ENCODE measurements around the gene SLC43A1. TPM values are rescaled to one million over a fixed set of nuclear protein-coding genes. Genes with fewer than 3 reads are reported as not detected.

Gene SLC43A1
- total RNA-seq, 1 donor from 2014 or later: 16.2 TPM

DNA sequence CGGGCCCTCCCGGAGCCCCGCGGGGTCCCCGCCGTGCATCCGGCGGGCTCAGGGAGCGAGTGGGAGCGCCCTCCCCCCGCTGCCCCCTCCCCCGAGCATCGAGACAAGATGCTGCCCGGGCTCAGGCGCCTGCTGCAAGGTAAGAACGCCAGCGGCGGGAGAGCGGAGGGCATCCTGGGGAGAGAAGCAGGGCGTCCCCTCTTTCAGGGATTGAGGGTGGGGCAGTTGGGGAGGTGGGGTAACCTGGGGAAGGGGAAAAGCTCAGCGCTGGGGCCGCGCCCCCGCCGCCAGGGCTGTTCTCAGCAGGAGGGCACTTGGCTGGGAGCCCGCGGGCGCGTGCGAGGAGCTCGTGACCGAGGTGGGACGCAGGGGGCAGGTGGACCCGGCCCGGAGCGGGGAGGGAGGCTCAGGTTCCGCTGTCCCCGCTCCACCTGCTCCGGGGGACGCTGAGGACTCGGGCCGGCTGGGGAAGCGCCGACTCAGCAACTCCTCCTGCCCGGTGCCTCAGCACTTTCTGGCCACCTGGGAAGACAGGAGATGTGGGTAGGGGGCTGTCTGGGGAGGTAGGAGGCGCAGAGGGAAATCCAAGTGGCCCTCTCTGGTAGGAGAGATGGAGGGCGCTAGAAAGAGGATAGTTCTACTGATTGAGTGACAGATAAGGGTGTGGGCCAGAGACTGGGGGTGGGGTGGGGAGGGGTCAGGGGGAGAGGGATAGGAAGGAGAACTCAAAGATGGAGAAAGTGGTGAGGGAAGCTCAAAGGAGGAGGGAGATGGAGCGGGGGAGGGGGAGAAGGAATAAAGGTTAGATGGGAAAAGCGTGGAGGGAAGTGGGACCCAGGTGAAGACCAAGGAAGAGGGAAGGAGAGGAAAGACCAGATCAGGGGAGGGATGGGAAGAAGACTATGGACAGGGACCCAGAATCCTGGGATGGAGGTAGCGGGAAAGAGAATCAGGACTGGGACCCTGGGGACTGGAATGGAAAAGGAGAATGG is 54.4 kb downstream of the SLC43A1 start:
- Mint-ChIP-seq H3K27ac (ENCODE audit: unreplicated experiment) (no peak overlapping the region), H3K27me3 (ENCODE audit: unreplicated experiment) (peaks cover 57% of the 10 kb centered on the region), H3K36me3 (ENCODE audit: unreplicated experiment) (no peaks in the 10 kb centered on the region), H3K9me3 (ENCODE audit: unreplicated experiment) (no peaks in the 10 kb centered on the region), H3K4me3 (ENCODE audit: unreplicated experiment) (peak overlapping the region; percentile 48), H3K4me1 (ENCODE audit: unreplicated experiment) (peaks cover 25% of the 10 kb centered on the region)
- DNase-seq (ENCODE audit: extremely low spot score, unreplicated experiment): no peak
- TF ChIP-seq, protein P1, sequence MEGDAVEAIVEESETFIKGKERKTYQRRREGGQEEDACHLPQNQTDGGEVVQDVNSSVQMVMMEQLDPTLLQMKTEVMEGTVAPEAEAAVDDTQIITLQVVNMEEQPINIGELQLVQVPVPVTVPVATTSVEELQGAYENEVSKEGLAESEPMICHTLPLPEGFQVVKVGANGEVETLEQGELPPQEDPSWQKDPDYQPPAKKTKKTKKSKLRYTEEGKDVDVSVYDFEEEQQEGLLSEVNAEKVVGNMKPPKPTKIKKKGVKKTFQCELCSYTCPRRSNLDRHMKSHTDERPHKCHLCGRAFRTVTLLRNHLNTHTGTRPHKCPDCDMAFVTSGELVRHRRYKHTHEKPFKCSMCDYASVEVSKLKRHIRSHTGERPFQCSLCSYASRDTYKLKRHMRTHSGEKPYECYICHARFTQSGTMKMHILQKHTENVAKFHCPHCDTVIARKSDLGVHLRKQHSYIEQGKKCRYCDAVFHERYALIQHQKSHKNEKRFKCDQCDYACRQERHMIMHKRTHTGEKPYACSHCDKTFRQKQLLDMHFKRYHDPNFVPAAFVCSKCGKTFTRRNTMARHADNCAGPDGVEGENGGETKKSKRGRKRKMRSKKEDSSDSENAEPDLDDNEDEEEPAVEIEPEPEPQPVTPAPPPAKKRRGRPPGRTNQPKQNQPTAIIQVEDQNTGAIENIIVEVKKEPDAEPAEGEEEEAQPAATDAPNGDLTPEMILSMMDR (IDR thresholded peaks at IDR 0.05): no peak

DNA sequence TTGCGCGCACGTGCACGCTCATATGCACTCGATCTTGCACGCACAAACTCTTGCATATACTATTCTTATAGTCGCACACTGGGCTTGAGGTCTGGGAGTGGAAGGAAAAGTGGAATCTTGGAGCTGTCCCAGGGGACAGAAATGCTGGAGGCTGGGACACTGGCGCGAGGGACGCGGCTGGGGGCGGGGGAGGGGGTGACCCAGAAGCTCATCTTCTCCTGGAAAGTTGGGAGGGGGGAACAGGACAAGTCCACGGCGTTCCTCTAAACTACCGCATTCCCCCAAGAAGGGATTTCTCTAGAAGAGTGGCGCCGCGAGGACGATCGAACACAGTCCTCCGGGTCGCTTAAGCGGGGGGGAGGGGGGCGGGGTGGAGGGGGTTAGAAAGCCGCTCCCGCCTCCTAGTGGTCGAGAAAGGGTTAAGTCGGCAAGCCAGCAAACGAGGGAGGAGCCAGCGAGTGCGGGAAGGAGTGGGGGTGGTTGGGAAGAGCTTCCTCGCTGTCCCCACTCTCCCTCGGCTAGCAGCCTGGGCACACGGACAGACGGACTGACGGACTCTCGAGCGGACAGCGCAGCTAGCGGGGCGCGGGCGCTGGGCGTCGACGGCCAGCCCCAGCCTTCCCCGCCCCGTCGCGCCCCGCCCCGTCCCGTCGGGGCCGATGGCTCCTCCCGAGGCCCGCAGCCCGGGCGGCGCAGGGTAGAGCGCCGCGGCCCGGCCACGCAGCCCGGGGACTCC is 55.3 kb downstream of the SLC43A1 start, which contains the start of gene RTN4RL2:
RTN4RL2 (plus strand) TSS at position 507 of the 736 bp plus-strand sequence. CDS start 338 bp downstream, outside the sequence.
- no peaks in the 10 kb centered on the region for H3K36me3 Mint-ChIP-seq (ENCODE audit: unreplicated experiment)
- no peak for DNase-seq (ENCODE audit: extremely low spot score, unreplicated experiment)
- no peaks in the 10 kb centered on the region for H3K9me3 Mint-ChIP-seq (ENCODE audit: unreplicated experiment)
- H3K4me3 Mint-ChIP-seq (ENCODE audit: unreplicated experiment): peak within 1 kb of the TSS; percentile 67
- TF ChIP-seq, protein P1 (IDR thresholded peaks at IDR 0.05): no peak
- peaks cover 25% of the 10 kb centered on the region for H3K4me1 Mint-ChIP-seq (ENCODE audit: unreplicated experiment)
- H3K27me3 Mint-ChIP-seq (ENCODE audit: unreplicated experiment): peaks cover 57% of the 10 kb centered on the region
- H3K27ac Mint-ChIP-seq (ENCODE audit: unreplicated experiment): no peak within 1 kb of the TSS

DNA sequence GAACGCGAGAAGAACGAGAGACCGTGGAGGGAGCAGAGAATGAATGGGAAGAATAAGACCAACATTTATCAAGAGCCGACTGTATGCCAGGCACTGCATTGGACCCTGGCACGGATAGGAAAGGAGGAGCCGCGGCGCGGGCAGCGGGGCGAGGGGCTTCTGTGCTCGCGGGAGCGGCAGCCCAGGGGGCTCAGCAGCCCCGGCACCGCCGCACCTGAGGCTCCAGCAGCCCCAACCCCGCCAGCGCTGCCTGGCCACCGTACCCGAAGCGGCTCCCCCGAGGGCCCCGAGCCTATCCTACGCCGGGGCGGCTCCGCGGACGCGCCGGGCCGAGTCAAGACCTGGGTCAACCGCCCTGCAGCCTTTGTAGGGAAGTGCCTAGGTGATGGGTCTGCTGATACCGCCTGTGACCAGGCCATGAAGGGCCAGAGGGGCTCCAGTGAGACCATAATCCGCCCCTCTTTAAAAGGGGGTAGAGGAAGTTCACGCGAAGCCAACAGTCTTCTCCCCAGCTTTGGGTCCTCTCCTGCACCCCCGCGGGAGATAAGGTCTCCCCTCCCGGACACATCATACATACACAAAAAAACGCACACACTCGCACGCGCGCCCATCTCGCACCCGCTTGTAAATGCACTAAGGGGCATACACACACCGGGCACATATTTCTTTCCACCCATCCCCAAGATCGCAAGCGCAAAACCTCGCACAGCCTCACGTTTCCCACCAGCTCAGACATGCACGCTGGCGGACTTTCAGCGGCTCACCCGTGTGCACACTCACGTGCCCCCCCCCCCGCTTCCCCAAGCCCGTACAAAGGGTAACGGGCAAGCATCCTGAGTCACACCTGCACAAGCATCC is 56.1 kb downstream of the SLC43A1 start:
- TF ChIP-seq, protein P1 (IDR thresholded peaks at IDR 0.05): no peak
- H3K9me3 Mint-ChIP-seq (ENCODE audit: unreplicated experiment): no peaks in the 10 kb centered on the region
- H3K36me3 Mint-ChIP-seq (ENCODE audit: unreplicated experiment): no peaks in the 10 kb centered on the region
- no peak for DNase-seq (ENCODE audit: extremely low spot score, unreplicated experiment)
- H3K4me3 Mint-ChIP-seq (ENCODE audit: unreplicated experiment): peak overlapping the region; percentile 70
- H3K27me3 Mint-ChIP-seq (ENCODE audit: unreplicated experiment): peaks cover 57% of the 10 kb centered on the region
- H3K27ac Mint-ChIP-seq (ENCODE audit: unreplicated experiment): no peak overlapping the region
- peaks cover 25% of the 10 kb centered on the region for H3K4me1 Mint-ChIP-seq (ENCODE audit: unreplicated experiment)

DNA sequence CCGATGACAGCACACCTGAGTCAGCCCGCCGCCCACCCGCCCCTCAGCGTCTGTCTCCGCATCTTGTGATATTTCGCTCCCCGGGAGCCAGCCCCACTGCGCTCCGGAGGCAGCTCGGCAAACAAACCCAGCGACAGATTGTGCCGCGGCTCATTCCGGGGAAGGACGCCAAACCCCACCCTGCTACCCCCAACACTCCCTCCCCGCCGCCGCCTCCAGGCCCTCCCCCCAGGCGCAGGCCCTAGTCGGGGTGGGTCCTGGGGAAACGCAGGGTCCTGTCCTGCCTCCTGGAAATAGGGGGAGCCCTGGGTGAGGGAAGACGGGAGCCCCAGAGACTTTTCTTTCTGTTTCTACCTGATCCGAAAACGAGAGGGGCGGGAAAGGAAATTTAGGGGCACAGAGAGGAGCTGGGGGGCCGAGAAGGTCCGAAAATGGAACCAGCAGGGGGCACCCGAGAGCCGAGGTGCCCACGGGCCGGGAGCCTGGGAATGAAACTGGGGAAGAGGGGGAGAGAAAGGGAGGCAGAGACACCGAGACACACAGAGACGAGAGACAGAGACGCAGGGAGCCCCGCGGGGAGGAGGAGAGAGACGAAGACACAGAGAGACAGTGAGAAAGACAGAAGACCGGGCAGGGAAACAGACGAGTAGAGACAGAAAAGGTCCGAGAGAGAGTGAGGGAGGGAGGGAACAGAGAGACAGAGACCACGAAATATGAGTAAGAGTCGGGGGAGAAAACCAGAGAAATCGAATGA is 56.9 kb downstream of the SLC43A1 start:
- Mint-ChIP-seq H3K9me3 (ENCODE audit: unreplicated experiment) (no peaks in the 10 kb centered on the region), H3K4me1 (ENCODE audit: unreplicated experiment) (peaks cover 25% of the 10 kb centered on the region), H3K36me3 (ENCODE audit: unreplicated experiment) (no peaks in the 10 kb centered on the region), H3K4me3 (ENCODE audit: unreplicated experiment) (peak overlapping the region; percentile 70), H3K27ac (ENCODE audit: unreplicated experiment) (no peak overlapping the region), H3K27me3 (ENCODE audit: unreplicated experiment) (peaks cover 53% of the 10 kb centered on the region)
- TF ChIP-seq, protein P1 (IDR thresholded peaks at IDR 0.05): peak; percentile 86
- no peak for DNase-seq (ENCODE audit: extremely low spot score, unreplicated experiment)

Measured in osteocyte (in vitro differentiated cells).